ENCODE measurements around the gene DPP7.
"Not testable (repeated sequence)": the region's sequence is repeated elsewhere in the genome, so short reads cannot be mapped to it uniquely, and the experiment has no call there.

DPP7 gene

DNA sequence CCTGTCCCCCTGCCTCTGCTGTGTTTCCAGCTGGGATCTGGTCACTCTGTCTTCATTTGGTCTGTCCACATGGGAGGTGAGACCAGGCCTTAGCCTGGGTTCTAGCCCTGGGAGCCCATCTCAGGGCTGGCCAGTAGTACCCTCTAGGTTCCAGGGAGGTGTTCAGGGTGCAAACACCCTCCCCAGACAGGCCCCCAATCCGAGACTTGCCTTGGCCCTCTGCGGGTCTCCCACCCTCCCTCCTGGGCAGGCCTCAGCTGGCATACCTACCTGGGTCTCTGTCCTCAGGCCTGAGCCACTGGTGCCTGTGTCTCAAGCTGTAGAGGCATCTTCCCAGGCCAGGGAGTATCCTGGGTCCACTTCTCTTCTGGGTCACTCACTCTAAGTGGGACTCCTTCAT lies 43.3 kb downstream of the DPP7 start:
- no peak for DNase-seq (ENCODE audit: low read depth in 2 of 3, low spot score in 1 of 3)

DNA sequence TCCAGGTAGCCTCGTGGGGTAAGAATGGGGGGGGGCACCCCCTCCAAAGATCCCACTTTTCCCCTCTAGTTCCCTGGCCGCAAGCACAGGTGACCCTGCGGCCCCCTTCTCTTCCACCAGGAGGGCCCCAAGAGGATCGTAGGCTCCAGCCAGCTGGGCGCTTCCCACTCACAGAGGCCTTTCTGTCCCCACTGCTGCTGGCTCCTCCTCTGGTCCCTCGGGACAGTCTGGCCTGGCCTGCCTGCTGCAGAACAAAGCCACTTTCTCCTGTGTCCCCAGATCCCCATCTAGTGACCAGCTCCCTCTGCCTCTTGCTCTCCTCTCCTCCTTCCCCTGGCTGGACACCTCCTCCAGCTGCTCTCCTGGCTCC lies 43.6 kb downstream of the DPP7 start:
- no peak for DNase-seq (ENCODE audit: low read depth in 2 of 3, low spot score in 1 of 3)

GRCh38 chr9:137070201-137070905 lies 44.2 kb downstream of the DPP7 start, which contains the start of gene SAPCD2:
Gene SAPCD2, minus strand, starts transcription at chr9:137070557. Its CDS starts 97 bp downstream, at chr9:137070460.
- peak; percentile 65 to 77 (median 70) for DNase-seq (ENCODE audit: low read depth in 2 of 3, low spot score in 1 of 3)

DNA sequence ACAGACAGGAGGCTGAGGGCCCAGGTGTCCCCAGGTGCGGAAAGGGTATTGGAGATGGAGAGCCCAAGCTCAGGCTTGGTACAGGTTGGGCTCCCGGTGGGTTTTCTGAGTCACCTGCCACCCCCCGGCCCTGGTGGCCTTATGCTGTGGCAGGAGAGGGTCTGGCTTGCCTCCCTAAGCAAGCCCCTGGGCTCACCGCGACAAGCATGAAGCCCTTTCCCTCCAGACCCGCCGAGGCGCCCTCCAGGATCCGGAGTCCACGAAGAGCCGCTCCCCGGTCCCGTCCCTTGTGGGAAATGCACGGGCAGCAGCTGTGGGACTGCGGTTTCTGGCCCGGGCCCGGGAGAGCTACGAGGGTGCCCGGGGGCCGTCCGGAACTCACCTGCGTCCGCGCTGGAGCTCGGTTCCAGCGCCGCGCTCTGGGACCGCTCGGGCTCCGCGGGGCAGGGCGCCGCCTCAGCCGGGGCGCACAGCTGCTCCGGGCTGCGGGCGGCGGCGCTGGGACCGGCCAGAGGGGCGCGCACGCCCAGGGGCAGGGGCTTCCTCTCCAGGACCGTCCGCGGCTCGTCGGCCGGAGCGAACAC lies 44.9 kb downstream of the DPP7 start:
- no peak for DNase-seq (ENCODE audit: low read depth in 2 of 3, low spot score in 1 of 3)

DNA sequence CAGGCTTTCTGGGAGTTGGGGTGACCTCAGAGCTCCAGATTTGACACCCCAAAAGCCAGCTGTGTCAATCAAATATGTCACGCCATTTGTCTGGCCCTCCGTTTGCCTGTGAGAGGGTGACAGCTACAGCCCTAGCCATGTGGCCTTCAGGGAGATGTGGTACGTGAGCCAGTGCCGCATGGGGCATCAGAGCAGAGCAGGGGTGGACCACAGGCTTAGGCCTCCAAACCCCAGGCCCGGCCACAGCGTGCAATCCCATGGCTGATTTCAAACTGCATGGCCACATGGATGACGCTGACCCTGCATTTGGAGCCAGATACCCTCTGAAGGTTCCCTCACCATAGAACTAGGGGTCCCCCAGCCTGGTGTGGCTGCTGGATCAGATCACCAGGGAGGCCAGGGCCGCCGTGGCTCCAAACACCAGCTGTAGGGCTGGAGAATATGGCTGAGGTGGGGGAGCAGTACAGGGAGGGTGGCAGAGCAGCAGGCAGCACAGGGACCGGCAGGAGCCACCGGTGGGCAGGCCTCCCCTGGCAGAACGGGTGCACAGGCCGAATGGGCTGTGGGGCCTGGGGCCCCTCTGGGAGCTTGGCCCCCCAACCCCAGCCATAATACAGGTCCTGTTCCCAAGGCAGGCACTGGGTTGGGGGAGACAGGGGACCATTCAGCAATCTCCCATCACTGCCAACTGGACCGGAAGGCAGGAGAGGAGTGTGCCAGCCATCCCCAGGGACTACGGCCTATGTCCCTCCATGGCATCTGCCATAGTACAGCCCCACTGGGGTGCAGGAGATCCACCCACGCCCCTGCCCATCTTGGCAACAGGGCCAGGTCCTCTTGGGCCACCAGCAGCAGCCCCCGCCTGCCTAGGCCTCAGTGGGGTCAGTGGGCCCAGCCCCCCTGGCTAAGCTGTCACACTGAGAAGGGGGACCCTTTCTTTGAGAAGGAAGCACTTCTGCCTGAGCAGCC lies 45.7 kb downstream of the DPP7 start:
- DNase-seq (ENCODE audit: low read depth in 2 of 3, low spot score in 1 of 3) = no peak

DNA sequence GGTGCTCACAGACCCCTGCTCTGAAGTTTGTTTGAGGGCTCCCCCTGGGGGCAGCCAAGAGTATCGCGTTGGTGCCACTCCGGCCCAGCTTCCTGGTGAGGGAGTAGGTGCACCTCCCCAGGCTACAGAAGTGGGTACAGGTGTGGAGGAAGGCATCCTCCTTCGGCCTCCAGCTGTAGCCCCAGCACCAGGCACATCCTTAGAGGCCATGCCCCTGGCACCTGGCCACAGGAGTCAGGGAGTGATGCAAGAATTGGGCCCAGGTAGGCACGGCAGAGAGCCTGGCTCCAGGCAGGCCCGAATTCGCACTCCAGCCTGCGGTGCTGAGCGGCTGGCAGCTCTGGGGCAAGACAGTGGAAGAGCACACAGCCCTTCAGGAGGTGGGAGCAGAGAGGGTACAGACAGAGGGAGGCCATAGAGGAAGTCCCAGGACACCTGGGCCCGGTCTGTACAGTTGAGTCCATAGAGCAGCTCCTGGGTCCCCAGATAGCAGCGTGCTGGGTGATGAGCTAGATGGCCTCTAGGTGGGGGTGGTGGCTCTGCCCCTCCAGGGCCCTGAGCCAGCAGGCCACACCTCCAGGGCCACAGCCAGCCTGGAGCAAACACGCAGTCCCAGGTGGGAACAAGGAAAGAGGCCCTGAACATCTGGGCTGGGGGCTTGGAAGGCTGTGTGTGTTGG lies 46.5 kb downstream of the DPP7 start:
- peak; percentile 75 to 86 (median 79) for DNase-seq (ENCODE audit: low read depth in 2 of 3, low spot score in 1 of 3)

- DNase-seq (ENCODE audit: low read depth in 2 of 3, low spot score in 1 of 3) = no peak
Measured at GRCh38 chr9:137066096-137066861, 48.3 kb downstream of the DPP7 start.

- no peak for DNase-seq (ENCODE audit: low read depth in 2 of 3, low spot score in 1 of 3)
Measured at GRCh38 chr9:137065336-137065967, 49.1 kb downstream of the DPP7 start.

DNA sequence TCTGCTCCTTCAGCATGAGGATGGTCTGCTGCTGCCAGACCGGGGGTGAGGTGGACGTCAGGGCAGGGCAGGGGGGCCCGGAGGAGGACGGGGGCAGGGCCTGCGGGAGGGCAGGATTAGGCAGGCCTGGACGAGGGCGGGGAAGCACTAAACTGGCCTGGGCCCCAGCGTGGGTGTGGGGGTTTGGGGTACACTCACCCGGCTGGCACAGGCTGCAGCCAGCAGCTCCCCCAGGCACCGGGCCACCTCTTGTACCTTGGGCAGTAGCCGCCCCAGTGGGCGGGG lies 49.7 kb downstream of the DPP7 start:
- no peak for DNase-seq (ENCODE audit: low read depth in 2 of 3, low spot score in 1 of 3)

DNA sequence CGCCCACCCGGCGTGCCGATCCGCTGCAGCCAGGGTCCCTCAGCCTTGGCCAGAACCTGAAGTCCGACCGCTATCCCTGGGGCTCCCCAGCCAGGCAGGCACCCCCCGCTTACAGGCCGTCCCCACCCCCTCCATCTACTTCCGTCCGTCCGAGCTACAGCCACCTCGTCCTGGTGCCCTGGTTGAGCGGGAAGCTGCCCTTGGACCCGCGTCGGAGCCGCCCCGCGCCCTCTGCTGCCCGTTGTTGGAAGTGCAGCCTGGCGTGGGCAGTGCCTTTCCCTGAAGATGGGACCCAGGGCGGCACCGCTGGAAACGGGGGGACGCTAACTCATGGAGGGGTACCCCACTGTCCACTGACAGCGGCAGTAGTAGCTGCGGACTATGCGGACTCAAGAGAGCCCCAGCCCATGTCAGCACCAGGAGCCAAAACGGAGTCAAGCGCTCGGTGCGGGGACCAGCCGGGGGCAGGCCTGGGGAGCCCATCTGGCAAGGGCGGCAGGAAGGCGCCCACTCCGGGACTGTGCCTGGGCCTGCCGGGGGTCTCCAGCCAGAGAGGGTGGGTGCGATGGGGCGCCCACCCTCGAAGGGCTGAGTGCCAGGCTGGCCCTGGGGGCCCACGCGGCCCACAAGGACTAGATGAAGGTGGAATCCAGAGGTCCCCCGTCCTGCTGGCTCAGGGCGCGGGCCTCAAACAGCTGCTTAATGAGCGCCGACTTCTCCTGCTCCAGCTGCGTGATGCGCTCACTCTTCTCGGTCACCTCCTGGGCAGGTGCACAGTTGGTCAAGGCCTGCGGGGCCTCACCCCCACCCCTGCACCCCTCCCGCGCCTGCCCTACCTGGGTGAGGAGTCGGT lies 50.3 kb downstream of the DPP7 start:
- peak; percentile 36 to 67 (median 60) for DNase-seq (ENCODE audit: low read depth in 2 of 3, low spot score in 1 of 3)

GRCh38 chr9:137063311-137064026 lies 51.1 kb downstream of the DPP7 start:
- DNase-seq (ENCODE audit: low read depth in 2 of 3, low spot score in 1 of 3) = no peak

- not testable (repeated sequence) for DNase-seq (ENCODE audit: low read depth in 2 of 3, low spot score in 1 of 3)
Measured at GRCh38 chr9:137062798-137063197, 51.7 kb downstream of the DPP7 start.

DNA sequence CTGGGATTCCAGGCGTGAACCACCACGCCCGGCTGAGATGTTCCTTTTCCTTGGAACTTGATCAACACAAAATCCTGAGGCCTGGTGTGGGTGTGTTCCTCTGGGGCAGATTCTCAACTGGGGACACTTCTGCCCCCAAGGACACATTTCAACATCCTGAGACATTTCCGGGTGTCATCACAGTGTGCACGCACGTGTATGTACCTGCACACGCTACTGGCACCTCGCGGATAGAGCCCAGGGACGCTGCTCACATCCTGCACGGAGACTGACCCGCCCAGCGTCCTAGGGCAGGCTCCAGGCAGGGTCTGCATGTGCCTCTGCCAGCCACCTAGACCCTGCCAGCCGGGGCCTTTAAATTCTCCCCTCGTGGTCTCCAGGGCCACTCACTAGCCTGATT lies 52.1 kb downstream of the DPP7 start:
- no peak for DNase-seq (ENCODE audit: low read depth in 2 of 3, low spot score in 1 of 3)
